SK-N-SH treated with all-trans-retinoic acid at 6 μM for 48 hours (cell line): Measurements from ENCODE around the gene MARVELD3.

Source experiments
- ATAC-seq: fragments of 200-7000 bp; cut with Tn5 transposase; 3 replicates; pipeline ENCODE4 v1.9.1; 2020; ENCODE audit warnings: mild to moderate bottlenecking, moderate library complexity
- BACH2 ChIP-seq: fragments of 250-450 bp; sonication (Bioruptor Pico); IDR thresholded peaks from 2 replicates; pipeline ENCODE4 v1.9.0; 2021; ENCODE audit warnings: mild to moderate bottlenecking, borderline replicate concordance
- ESRRG ChIP-seq: fragments of 250-450 bp; sonication (Bioruptor Pico); IDR thresholded peaks from 2 replicates; pipeline ENCODE4 v1.6.1; 2021; ENCODE audit warnings: mild to moderate bottlenecking
- OSR1 ChIP-seq: fragments of 250-450 bp; sonication (Bioruptor Pico); IDR thresholded peaks from 2 replicates; pipeline ENCODE4 v1.8.0; 2022; ENCODE audit warnings: moderate library complexity, mild to moderate bottlenecking, inconsistent platforms
- PPARA ChIP-seq: fragments of 250-450 bp; sonication (Bioruptor Pico); IDR thresholded peaks from 2 replicates; pipeline ENCODE4 v1.5.0; 2020; ENCODE audit warnings: mild to moderate bottlenecking, borderline replicate concordance
- TOX ChIP-seq: fragments of 250-450 bp; sonication (Bioruptor Pico); IDR thresholded peaks from 2 replicates; pipeline ENCODE4 v1.8.0; 2021; ENCODE audit warnings: mild to moderate bottlenecking, moderate library complexity, borderline replicate concordance
- ZFP3 ChIP-seq: fragments of 250-450 bp; sonication (Bioruptor Pico); IDR thresholded peaks from 2 replicates; pipeline ENCODE4 v1.5.0; 2020; ENCODE audit warnings: mild to moderate bottlenecking, moderate library complexity
- ZFP30 ChIP-seq: fragments of 450-650 bp; formaldehyde crosslinking; IDR thresholded peaks from 2 replicates; pipeline ENCODE4 v1.5.0; 2022; ENCODE audit warnings: mild to moderate bottlenecking, moderate library complexity
- ZNF70 ChIP-seq: fragments of 450-650 bp; formaldehyde crosslinking; IDR thresholded peaks from 2 replicates; pipeline ENCODE4 v1.5.0; 2020; ENCODE audit warnings: mild to moderate bottlenecking, moderate library complexity
- TF ChIP-seq, protein P1 (sequence below): fragments of 250-450 bp; sonication (Bioruptor Pico); IDR thresholded peaks from 2 replicates; pipeline ENCODE4 v1.5.1; 2021; ENCODE audit warnings: mild to moderate bottlenecking, moderate library complexity
- TF ChIP-seq, protein P2 (sequence below): fragments of 250-450 bp; sonication (Bioruptor Pico); IDR thresholded peaks from 2 replicates; pipeline ENCODE4 v1.5.1; 2020; ENCODE audit warnings: low read depth, mild to moderate bottlenecking, moderate library complexity
- TF ChIP-seq, protein P3 (sequence below): fragments of 250-450 bp; sonication (Bioruptor Pico); IDR thresholded peaks from 2 replicates; pipeline ENCODE4 v1.8.0; 2020; ENCODE audit warnings: mild to moderate bottlenecking, moderate library complexity, borderline replicate concordance
- TF ChIP-seq, protein P4 (sequence below): fragments of 250-450 bp; sonication (Bioruptor Pico); IDR thresholded peaks from 2 replicates; pipeline ENCODE4 v1.8.0; 2021; ENCODE audit warnings: low read depth, mild to moderate bottlenecking, moderate library complexity, borderline replicate concordance
- TF ChIP-seq, protein P5 (sequence below): fragments of 250-450 bp; sonication (Bioruptor Pico); IDR thresholded peaks from 2 replicates; pipeline ENCODE4 v1.5.0; 2020; ENCODE audit warnings: mild to moderate bottlenecking, moderate library complexity

Gene MARVELD3

DNA sequence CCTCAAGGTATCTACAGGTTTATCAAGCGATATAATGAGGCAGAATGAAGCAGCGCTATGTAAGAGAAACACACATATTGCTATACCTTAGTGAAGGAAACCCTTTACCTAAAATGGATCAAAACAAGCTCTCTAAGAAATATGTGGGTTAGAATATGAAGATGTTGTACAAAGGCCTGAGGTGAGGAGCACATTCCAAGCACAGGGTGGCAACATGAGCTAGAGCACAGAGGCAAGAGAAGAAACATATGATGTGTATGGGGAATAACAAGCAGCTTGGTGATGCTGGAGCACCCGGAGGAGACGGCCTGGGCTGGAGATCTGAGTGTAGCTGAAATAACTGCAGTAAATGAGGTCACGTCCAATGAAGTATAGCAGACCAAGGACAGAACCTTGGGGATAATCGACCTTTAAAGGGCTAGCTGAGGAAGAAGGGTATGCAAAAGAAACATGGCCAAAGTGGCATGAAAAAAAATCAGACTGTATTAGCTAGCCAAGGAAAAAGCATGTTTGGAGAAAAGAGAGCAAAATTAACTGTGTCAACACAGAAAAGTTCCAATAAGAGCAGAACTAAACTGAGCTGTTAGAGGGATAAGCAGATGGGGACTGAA, 44.0 kb downstream of the MARVELD3 start:
- ATAC-seq = peak; percentile 31; the same call in 1 of the 3 replicates
- TF ChIP-seq, protein P1, sequence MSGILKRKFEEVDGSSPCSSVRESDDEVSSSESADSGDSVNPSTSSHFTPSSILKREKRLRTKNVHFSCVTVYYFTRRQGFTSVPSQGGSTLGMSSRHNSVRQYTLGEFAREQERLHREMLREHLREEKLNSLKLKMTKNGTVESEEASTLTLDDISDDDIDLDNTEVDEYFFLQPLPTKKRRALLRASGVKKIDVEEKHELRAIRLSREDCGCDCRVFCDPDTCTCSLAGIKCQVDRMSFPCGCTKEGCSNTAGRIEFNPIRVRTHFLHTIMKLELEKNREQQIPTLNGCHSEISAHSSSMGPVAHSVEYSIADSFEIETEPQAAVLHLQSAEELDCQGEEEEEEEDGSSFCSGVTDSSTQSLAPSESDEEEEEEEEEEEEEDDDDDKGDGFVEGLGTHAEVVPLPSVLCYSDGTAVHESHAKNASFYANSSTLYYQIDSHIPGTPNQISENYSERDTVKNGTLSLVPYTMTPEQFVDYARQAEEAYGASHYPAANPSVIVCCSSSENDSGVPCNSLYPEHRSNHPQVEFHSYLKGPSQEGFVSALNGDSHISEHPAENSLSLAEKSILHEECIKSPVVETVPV (CRISPR knock-in tag) = no peak
- no peak for TF ChIP-seq ESRRG (CRISPR knock-in tag)

DNA sequence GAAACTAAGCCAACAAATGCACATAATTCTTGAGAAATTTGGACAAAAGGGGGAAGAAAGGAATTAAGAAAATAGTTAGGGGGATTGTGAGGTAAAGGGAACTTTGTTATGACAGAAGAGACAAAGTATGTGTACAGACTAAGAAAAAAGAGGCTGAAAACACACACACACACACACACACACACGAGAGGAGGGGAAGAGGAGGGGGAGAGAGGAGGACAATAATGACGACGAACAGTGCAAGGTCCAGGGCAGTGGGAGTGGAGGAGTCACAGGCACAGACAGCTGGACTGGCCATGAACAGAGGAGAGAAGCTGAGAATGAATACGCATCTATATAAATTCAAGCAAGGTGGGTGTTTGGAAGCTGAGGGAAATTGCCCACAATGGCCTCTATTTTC, 44.6 kb downstream of the MARVELD3 start:
- ATAC-seq = no peak

DNA sequence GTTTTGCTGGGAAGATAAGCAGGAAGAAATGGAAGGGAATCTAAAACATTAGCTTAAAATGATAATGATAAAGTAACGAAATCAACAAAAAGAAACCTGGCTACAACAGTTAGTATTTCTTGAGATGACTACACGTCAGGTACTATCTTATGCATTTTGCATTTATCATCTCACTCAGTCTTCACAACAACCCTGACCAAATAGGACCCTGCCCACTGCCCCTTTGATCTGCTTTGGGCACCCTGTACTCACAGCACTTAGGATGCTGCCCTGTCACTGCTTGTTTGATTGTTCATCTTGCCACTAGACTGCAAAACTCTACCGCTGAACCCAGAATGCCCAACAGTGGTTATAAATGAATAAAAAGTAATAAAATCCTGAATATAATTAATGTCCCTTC, 45.2 kb downstream of the MARVELD3 start:
- ATAC-seq = no peak
- TF ChIP-seq BACH2 (no peak), ZFP30 (CRISPR knock-in tag) (no peak), ZFP3 (no peak), PPARA (CRISPR knock-in tag) (no peak), TOX (CRISPR knock-in tag) (no peak), ESRRG (CRISPR knock-in tag) (no peak)
- TF ChIP-seq, protein P2, sequence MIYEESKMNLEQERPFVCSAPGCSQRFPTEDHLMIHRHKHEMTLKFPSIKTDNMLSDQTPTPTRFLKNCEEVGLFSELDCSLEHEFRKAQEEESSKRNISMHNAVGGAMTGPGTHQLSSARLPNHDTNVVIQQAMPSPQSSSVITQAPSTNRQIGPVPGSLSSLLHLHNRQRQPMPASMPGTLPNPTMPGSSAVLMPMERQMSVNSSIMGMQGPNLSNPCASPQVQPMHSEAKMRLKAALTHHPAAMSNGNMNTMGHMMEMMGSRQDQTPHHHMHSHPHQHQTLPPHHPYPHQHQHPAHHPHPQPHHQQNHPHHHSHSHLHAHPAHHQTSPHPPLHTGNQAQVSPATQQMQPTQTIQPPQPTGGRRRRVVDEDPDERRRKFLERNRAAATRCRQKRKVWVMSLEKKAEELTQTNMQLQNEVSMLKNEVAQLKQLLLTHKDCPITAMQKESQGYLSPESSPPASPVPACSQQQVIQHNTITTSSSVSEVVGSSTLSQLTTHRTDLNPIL (CRISPR knock-in tag) = no peak
- TF ChIP-seq, protein P3, sequence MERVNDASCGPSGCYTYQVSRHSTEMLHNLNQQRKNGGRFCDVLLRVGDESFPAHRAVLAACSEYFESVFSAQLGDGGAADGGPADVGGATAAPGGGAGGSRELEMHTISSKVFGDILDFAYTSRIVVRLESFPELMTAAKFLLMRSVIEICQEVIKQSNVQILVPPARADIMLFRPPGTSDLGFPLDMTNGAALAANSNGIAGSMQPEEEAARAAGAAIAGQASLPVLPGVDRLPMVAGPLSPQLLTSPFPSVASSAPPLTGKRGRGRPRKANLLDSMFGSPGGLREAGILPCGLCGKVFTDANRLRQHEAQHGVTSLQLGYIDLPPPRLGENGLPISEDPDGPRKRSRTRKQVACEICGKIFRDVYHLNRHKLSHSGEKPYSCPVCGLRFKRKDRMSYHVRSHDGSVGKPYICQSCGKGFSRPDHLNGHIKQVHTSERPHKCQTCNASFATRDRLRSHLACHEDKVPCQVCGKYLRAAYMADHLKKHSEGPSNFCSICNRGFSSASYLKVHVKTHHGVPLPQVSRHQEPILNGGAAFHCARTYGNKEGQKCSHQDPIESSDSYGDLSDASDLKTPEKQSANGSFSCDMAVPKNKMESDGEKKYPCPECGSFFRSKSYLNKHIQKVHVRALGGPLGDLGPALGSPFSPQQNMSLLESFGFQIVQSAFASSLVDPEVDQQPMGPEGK = no peak
- TF ChIP-seq, protein P4, sequence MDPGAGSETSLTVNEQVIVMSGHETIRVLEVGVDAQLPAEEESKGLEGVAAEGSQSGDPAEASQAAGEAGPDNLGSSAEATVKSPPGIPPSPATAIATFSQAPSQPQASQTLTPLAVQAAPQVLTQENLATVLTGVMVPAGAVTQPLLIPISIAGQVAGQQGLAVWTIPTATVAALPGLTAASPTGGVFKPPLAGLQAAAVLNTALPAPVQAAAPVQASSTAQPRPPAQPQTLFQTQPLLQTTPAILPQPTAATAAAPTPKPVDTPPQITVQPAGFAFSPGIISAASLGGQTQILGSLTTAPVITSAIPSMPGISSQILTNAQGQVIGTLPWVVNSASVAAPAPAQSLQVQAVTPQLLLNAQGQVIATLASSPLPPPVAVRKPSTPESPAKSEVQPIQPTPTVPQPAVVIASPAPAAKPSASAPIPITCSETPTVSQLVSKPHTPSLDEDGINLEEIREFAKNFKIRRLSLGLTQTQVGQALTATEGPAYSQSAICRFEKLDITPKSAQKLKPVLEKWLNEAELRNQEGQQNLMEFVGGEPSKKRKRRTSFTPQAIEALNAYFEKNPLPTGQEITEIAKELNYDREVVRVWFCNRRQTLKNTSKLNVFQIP (CRISPR knock-in tag) = no peak

More for the DNA sequence above, 44.6 kb downstream of the MARVELD3 start:
- TF ChIP-seq, protein P5, sequence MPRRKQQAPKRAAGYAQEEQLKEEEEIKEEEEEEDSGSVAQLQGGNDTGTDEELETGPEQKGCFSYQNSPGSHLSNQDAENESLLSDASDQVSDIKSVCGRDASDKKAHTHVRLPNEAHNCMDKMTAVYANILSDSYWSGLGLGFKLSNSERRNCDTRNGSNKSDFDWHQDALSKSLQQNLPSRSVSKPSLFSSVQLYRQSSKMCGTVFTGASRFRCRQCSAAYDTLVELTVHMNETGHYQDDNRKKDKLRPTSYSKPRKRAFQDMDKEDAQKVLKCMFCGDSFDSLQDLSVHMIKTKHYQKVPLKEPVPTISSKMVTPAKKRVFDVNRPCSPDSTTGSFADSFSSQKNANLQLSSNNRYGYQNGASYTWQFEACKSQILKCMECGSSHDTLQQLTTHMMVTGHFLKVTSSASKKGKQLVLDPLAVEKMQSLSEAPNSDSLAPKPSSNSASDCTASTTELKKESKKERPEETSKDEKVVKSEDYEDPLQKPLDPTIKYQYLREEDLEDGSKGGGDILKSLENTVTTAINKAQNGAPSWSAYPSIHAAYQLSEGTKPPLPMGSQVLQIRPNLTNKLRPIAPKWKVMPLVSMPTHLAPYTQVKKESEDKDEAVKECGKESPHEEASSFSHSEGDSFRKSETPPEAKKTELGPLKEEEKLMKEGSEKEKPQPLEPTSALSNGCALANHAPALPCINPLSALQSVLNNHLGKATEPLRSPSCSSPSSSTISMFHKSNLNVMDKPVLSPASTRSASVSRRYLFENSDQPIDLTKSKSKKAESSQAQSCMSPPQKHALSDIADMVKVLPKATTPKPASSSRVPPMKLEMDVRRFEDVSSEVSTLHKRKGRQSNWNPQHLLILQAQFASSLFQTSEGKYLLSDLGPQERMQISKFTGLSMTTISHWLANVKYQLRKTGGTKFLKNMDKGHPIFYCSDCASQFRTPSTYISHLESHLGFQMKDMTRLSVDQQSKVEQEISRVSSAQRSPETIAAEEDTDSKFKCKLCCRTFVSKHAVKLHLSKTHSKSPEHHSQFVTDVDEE (CRISPR knock-in tag) = no peak
- TF ChIP-seq TOX (CRISPR knock-in tag) = no peak
- TF ChIP-seq OSR1 (CRISPR knock-in tag) = no peak
- TF ChIP-seq, protein P4 (CRISPR knock-in tag) = no peak
- no peak for TF ChIP-seq PPARA (CRISPR knock-in tag)
- TF ChIP-seq ZFP30 (CRISPR knock-in tag) = no peak
- TF ChIP-seq ZNF70 = no peak
- TF ChIP-seq, protein P2 (CRISPR knock-in tag) = no peak
- TF ChIP-seq, protein P3 = no peak
